Pancreas (tissue), 10 donors: ENCODE results near the gene MRPL4. TPM values are rescaled to one million over a fixed set of nuclear protein-coding genes. Genes with fewer than 3 reads are reported as not detected.

ENCODE experiments used
- ATAC-seq, 4 donors: fragments of 200-7000 bp; cut with Tn5 transposase; one replicate each; pipeline versions ENCODE4 v1.8.0 to v1.9.1; 2020; ENCODE audit warnings: mild to moderate bottlenecking in 4 of 4, moderate library complexity in 4 of 4
- DNase-seq, 6 donors: peaks; one replicate each; pipeline ENCODE4 v3.0.0-alpha.2; 2020
- FAIRE-seq: peaks from 2 replicates; lab custom pipeline; 2012; peaks lifted over from hg19 to GRCh38; lab: Jason Lieb, UNC
- H3K27ac ChIP-seq, 4 donors: fragments of 200-600 bp; sonication (generic); 1 replicate in 3 of 4; 2 replicates in 1 of 4; pipeline versions ENCODE4 v1.5.0 to v1.8.0; 2020
- H3K27me3 ChIP-seq, 4 donors: fragments of 200-600 bp; one replicate each; pipeline ENCODE4 v1.8.0; 2021
- H3K36me3 ChIP-seq, 3 donors: fragments of 200-600 bp; sonication (generic) in 1 of 3; one replicate each; pipeline versions ENCODE4 v1.5.0 to v1.8.0; 2020 to 2021
- H3K4me1 ChIP-seq, 3 donors: fragments of 200-600 bp; one replicate each; pipeline ENCODE4 v1.8.0; 2021
- H3K4me3 ChIP-seq, 4 donors: fragments of 200-600 bp; sonication (generic) in 2 of 4; one replicate each; pipeline versions ENCODE4 v1.5.0 to v1.8.0; 2020 to 2021
- H3K9me3 ChIP-seq, 4 donors: fragments of 200-600 bp; one replicate each; pipeline ENCODE4 v1.8.0; 2021
- WGBS, 2 donors: extraction: QIAGEN DNeasy Blood & Tissue Kit; methylation state at CpG; one replicate each; pipeline ENCODE4 v1.1.7; 2013; 5-methylcytosine and 5-hydroxymethylcytosine counted together
- intact Hi-C, 3 donors: fragments of 100-400 bp; cut with DNase I; formaldehyde crosslinking; loops; one replicate each; pipeline versions ENCODE4 v1.11.1 to v1.14.2; 2022
- polyA plus RNA-seq, 2 donors: library from polyadenylated mRNA; stranded (reverse); fragments of 200-250 nt; gene quantifications; one replicate each; pipeline ENCODE4 v1.2.3, GENCODE V29; 2013
- total RNA-seq, 6 donors: library from RNA; stranded (reverse); fragmentation: NEBNext Ultra II Directional in 4 of 6; extraction: Animal tissue kit (Norgen Biotek cat#: 25700) in 4 of 6; gene quantifications; one replicate each; pipeline versions ENCODE4 v1.2.1 to v1.2.4, GENCODE V29; 2021 to 2023
- TF ChIP-seq, protein P1 (sequence below), 4 donors: fragments of 200-600 bp; sonication (generic) in 3 of 4; IDR thresholded peaks; one replicate each; pipeline versions ENCODE4 v1.5.0 to v1.8.0; 2021; ENCODE audit warnings: antibody characterized with exemption in 4 of 4
- donor health status: healthy with polysubstance abuse.
- donor health status: DM: no; HTN: no; CAD: no; lungs with moderate emphysema.
- donor health status: DM: no; HTN: no; CAD: no.
- donor health status: control.
- donor health status: control.
- donor health status: Bipolar disorder and iron deficiency.
- donor health status: DM: yes; HTN: yes; CAD: no.
- donor health status: DM: no; HTN: no; CAD: no.
- donor health status: DM: no; HTN: no; CAD: no.
- donor health status: DM: yes; HTN: yes; CAD: no.

The MRPL4 gene
- total and polyA plus RNA-seq, 8 donors = 9.9 to 34.4 (median 16.3) TPM

DNA sequence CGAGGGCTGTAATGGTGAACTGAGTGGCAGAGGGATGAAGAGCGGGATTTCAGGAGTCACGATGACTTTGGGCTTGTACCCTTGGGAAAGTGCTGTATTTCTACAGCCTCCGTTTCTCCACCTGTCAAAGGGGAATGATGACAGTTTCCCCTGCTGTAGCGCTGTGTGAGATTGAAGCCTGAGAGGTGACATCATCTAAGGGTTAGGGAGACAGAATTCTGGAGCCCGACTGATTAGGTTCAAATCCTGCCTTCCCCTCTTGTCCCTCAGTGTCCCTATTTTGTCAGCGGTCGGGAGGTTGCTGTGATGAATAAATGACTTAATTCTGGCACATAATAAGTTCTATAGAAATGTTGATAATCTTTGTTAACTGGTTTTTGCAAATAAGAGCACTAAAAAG is 693 bp downstream of the MRPL4 start:
- H3K27me3 ChIP-seq = no peaks in the 10 kb centered on the region
- intact Hi-C loops = no loop called here
- H3K4me1 ChIP-seq = peaks cover 0 to 4% (median 3%) of the 10 kb centered on the region in 3 donors
- H3K36me3 ChIP-seq = peaks cover 0 to 5% (median 0%) of the 10 kb centered on the region in 3 donors
- no peaks in the 10 kb centered on the region for H3K9me3 ChIP-seq
- whole genome bisulfite sequencing, 2 donors = 25 to 26% methylated on average over 8 of the region's 8 CpGs
- peak overlapping the region in 3 of 4 donors; percentile 34 to 68 (median 47) for H3K27ac ChIP-seq
- no peak for FAIRE-seq
- TF ChIP-seq, protein P1, sequence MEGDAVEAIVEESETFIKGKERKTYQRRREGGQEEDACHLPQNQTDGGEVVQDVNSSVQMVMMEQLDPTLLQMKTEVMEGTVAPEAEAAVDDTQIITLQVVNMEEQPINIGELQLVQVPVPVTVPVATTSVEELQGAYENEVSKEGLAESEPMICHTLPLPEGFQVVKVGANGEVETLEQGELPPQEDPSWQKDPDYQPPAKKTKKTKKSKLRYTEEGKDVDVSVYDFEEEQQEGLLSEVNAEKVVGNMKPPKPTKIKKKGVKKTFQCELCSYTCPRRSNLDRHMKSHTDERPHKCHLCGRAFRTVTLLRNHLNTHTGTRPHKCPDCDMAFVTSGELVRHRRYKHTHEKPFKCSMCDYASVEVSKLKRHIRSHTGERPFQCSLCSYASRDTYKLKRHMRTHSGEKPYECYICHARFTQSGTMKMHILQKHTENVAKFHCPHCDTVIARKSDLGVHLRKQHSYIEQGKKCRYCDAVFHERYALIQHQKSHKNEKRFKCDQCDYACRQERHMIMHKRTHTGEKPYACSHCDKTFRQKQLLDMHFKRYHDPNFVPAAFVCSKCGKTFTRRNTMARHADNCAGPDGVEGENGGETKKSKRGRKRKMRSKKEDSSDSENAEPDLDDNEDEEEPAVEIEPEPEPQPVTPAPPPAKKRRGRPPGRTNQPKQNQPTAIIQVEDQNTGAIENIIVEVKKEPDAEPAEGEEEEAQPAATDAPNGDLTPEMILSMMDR (IDR thresholded peaks at IDR 0.05) = no peak
- DNase-seq = no peak
- no peak for ATAC-seq
- peak overlapping the region; percentile 52 to 99 (median 72) for H3K4me3 ChIP-seq

DNA sequence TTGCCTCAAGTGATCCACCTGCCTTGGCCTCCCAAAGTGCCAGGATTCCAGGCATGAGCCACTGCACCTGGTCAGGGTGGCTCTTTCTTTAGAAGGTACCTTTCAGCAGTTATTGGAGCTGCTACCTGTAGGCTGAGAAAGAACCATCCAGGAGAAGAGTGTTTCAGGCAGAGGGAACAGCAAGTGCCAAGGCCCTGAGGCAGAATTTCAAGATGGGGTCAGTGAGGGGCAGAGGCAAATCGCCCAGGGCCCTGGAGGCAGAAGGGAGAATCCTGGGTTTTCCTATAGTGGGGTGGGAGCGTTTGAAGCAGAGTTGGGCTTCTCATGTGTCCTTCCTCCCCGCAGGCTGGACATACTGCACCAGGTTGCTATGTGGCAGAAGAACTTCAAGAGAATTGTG is 2.2 kb downstream of the MRPL4 start:
- no peak for DNase-seq
- Histone ChIP-seq H3K36me3 (peaks cover 0 to 5% (median 4%) of the 10 kb centered on the region in 3 donors), H3K27ac (no peak overlapping the region), H3K9me3 (no peaks in the 10 kb centered on the region), H3K4me1 (peaks cover 0 to 4% (median 3%) of the 10 kb centered on the region in 3 donors), H3K27me3 (no peaks in the 10 kb centered on the region), H3K4me3 (no peak overlapping the region)
- intact Hi-C loops = no loop called here
- no peak for FAIRE-seq
- TF ChIP-seq, protein P1 (IDR thresholded peaks at IDR 0.05) = no peak
- WGBS, 2 donors = 93% methylated on average over 3 of the region's 3 CpGs
- ATAC-seq = no peak

GRCh38 chr19:10255358-10255757 is 3.3 kb downstream of the MRPL4 start:
- no peak for FAIRE-seq
- peaks cover 0 to 4% (median 3%) of the 10 kb centered on the region in 3 donors for H3K4me1 ChIP-seq
- intact Hi-C loops = loop anchor here in 1 of 3 donors (5.0 kb wide), 1 partner anchor 323 kb away; no protein-coding TSS in a partner anchor
- H3K4me3 ChIP-seq = no peak overlapping the region
- H3K36me3 ChIP-seq = peaks cover 0 to 5% (median 4%) of the 10 kb centered on the region in 3 donors
- H3K27me3 ChIP-seq = no peaks in the 10 kb centered on the region
- WGBS, 2 donors = 76 to 94% methylated on average over 2 of the region's 2 CpGs
- no peak overlapping the region for H3K27ac ChIP-seq
- TF ChIP-seq, protein P1 (IDR thresholded peaks at IDR 0.05) = no peak
- no peak for ATAC-seq
- no peak for DNase-seq
- no peaks in the 10 kb centered on the region for H3K9me3 ChIP-seq

DNA sequence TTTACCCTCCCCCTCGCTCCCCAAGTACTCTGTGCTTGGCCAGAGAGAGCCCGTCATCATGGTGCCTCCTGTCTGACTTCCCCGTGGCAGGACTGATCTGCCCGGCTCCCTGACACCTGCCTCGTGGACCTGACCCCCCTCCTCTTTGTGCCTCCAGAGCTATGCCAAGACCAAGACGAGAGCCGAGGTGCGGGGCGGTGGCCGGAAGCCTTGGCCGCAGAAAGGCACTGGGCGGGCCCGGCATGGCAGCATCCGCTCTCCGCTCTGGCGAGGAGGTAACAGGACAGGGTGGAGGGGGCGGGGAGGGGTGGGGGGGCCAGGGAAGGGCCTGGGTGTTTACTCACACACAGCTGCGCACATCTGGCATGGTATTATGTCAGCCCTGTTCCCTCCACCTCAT is 4.5 kb downstream of the MRPL4 start:
- intact Hi-C loops = loop anchor here in 1 of 3 donors (5.0 kb wide), 1 partner anchor 324 kb away; no protein-coding TSS in a partner anchor
- H3K9me3 ChIP-seq = no peaks in the 10 kb centered on the region
- H3K27me3 ChIP-seq = no peaks in the 10 kb centered on the region
- H3K4me1 ChIP-seq = peaks cover 0 to 4% (median 3%) of the 10 kb centered on the region in 3 donors
- no peak overlapping the region for H3K27ac ChIP-seq
- peaks cover 0 to 5% (median 4%) of the 10 kb centered on the region in 3 donors for H3K36me3 ChIP-seq
- DNase-seq (no peak), ATAC-seq (no peak), FAIRE-seq (no peak)
- H3K4me3 ChIP-seq = no peak overlapping the region
- 86 to 96% methylated on average over 18 of the region's 18 CpGs for WGBS, 2 donors
- TF ChIP-seq, protein P1 (IDR thresholded peaks at IDR 0.05) = no peak

DNA sequence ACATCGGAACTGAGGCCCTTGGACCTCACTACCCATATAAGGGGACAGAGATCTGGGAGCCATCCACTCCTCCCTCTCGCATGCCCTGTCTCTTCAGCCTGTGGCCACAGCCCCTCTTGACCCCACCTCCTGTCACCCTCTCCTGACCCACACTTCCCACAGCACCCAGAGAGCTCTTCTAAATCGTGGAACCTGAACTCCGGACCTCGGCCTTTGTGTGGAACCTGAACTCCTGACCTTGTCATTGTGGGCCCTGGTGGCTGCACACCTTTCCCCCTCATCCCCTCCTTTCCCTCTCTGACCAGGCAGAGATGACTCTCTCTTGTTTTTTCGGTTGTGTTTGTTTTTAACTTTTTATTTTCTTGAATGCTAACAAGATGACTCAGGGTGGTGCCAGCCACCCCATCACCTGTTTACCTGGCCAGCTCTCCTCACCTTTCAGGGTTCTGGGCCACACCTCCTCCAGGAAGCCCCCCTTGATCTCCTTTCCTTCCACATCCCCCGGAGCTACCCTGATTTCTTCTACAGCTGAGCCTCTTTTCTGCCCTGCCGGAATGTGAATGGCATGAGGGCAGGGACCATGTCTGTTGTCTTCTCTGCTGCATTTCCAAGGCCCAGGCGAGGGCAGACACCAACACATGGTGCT is 5.1 kb downstream of the MRPL4 start:
- TF ChIP-seq, protein P1 (IDR thresholded peaks at IDR 0.05) = no peak
- WGBS, 2 donors = 81 to 84% methylated on average over 9 of the region's 9 CpGs
- Histone ChIP-seq H3K4me3 (no peak overlapping the region), H3K9me3 (no peaks in the 10 kb centered on the region), H3K36me3 (peaks cover 0 to 5% (median 4%) of the 10 kb centered on the region in 3 donors), H3K27ac (no peak overlapping the region), H3K27me3 (no peaks in the 10 kb centered on the region), H3K4me1 (peaks cover 0 to 4% (median 3%) of the 10 kb centered on the region in 3 donors)
- FAIRE-seq (no peak), DNase-seq (no peak), ATAC-seq (no peak)
- intact Hi-C loops = loop anchor here in 1 of 3 donors (5.0 kb wide), 1 partner anchor 325 kb away; no protein-coding TSS in a partner anchor
